22Rv1 (cell line): ENCODE data around the gene PRODH.
"Not testable (repeated sequence)": the region's sequence is repeated elsewhere in the genome, so short reads cannot be mapped to it uniquely, and the experiment has no call there.

Source experiments
- ZFX ChIP-seq: fragments of 450-650 bp; IDR thresholded peaks from 2 replicates; pipeline ENCODE4 v1.6.1; 2017; ENCODE audit warnings: antibody characterized with exemption, borderline replicate concordance
- TF ChIP-seq, protein P1 (sequence below): fragments of 450-650 bp; IDR thresholded peaks from 2 replicates; pipeline ENCODE4 v1.5.1; 2017; ENCODE audit warnings: mild to moderate bottlenecking

DNA sequence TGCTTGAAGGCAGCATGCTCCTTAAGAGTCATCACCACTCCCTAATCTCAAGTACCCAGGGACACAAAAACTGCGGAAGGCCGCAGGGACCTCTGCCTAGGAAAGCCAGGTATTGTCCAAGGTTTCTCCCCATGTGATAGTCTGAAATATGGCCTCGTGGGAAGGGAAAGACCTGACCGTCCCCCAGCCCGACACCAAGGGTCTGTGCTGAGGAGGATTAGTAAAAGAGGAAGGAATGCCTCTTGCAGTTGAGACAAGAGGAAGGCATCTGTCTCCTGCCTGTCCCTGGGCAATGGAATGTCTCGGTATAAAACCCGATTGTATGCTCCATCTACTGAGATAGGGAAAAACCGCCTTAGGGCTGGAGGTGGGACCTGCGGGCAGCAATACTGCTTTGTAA, 11.0 kb upstream of the PRODH start:
- TF ChIP-seq, protein P1, sequence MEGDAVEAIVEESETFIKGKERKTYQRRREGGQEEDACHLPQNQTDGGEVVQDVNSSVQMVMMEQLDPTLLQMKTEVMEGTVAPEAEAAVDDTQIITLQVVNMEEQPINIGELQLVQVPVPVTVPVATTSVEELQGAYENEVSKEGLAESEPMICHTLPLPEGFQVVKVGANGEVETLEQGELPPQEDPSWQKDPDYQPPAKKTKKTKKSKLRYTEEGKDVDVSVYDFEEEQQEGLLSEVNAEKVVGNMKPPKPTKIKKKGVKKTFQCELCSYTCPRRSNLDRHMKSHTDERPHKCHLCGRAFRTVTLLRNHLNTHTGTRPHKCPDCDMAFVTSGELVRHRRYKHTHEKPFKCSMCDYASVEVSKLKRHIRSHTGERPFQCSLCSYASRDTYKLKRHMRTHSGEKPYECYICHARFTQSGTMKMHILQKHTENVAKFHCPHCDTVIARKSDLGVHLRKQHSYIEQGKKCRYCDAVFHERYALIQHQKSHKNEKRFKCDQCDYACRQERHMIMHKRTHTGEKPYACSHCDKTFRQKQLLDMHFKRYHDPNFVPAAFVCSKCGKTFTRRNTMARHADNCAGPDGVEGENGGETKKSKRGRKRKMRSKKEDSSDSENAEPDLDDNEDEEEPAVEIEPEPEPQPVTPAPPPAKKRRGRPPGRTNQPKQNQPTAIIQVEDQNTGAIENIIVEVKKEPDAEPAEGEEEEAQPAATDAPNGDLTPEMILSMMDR = not testable (repeated sequence)
- TF ChIP-seq ZFX = not testable (repeated sequence)
